Measurements from ENCODE around the gene ADAMTS3. TPM values are rescaled to one million over a fixed set of nuclear protein-coding genes. Genes with fewer than 3 reads are reported as not detected.

ADAMTS3 gene
- total RNA-seq, 1 donor: 2.2 TPM

DNA sequence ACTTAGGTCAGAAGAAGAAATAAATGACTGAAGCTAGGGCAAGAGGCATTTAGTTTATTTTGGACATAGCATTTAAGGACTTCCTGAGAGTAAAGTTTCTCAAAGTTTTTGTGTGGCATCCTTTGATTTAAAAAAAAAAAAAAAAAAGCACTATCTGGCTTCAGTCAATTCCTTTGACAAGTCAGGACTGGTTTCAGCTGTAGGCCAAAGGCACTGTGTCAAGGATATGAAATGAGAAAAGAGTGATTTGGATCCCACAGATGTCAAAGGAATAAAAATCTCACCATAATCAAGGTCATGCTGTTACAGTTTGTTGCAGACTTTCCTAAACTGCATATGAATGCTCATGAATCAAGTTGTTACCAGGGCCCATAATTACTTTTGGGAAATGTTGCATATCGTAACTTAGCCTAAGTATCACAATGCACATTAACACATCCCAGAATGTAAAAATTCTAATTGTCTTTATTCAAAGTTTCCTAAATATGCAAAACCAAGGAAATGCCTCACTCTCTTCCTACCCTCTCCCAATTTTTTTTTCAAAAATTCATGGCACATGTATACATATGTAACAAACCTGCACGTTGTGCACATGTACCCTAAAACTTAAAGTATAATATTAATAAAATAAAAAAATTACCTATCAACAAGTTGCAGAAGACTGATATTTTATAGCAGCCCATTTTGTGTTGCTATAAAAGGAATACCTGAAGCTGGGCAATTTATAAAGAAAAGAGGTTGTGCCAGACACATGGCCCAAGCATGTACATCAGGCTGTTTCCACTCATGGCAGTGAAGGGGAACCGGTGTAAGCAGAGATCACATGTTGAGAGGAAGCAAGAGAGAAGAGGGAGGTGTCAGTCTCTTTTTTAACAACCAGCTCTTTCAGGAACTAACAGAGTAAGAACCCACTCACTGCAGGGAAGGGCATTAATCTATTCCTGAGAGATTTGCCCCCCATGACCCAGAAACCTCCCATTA is 33.7 kb upstream of the ADAMTS3 start:
- H3K79me2 ChIP-seq (ENCODE audit: insufficient read depth, low read length): no peaks in the 10 kb centered on the region
- TF ChIP-seq, protein P1, sequence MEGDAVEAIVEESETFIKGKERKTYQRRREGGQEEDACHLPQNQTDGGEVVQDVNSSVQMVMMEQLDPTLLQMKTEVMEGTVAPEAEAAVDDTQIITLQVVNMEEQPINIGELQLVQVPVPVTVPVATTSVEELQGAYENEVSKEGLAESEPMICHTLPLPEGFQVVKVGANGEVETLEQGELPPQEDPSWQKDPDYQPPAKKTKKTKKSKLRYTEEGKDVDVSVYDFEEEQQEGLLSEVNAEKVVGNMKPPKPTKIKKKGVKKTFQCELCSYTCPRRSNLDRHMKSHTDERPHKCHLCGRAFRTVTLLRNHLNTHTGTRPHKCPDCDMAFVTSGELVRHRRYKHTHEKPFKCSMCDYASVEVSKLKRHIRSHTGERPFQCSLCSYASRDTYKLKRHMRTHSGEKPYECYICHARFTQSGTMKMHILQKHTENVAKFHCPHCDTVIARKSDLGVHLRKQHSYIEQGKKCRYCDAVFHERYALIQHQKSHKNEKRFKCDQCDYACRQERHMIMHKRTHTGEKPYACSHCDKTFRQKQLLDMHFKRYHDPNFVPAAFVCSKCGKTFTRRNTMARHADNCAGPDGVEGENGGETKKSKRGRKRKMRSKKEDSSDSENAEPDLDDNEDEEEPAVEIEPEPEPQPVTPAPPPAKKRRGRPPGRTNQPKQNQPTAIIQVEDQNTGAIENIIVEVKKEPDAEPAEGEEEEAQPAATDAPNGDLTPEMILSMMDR (IDR thresholded peaks at IDR 0.05; ENCODE audit: extremely low read depth, low read depth, low read length): no peak
- H3K4me3 ChIP-seq (ENCODE audit: insufficient read depth, low read length): no peak overlapping the region
- DNase-seq (ENCODE audit: insufficient read length, low spot score, missing footprints): no peak
- H4K20me1 ChIP-seq (ENCODE audit: insufficient read depth, low read length): no peaks in the 10 kb centered on the region
- no peak overlapping the region for H3K4me2 ChIP-seq (ENCODE audit: insufficient read depth, low read length)
- H3K36me3 ChIP-seq (ENCODE audit: insufficient read depth, low read length): no peaks in the 10 kb centered on the region
- no peak overlapping the region for H3K27ac ChIP-seq (ENCODE audit: low read depth, low read length)
- no peaks in the 10 kb centered on the region for H3K27me3 ChIP-seq (ENCODE audit: insufficient read depth, low read length)
- H2AFZ ChIP-seq (ENCODE audit: low read length): no peak overlapping the region
- no peaks in the 10 kb centered on the region for H3K9me3 ChIP-seq (ENCODE audit: low read depth, low read length)
- H3K4me1 ChIP-seq (ENCODE audit: insufficient read depth, low read length): peaks cover 3% of the 10 kb centered on the region

DNA sequence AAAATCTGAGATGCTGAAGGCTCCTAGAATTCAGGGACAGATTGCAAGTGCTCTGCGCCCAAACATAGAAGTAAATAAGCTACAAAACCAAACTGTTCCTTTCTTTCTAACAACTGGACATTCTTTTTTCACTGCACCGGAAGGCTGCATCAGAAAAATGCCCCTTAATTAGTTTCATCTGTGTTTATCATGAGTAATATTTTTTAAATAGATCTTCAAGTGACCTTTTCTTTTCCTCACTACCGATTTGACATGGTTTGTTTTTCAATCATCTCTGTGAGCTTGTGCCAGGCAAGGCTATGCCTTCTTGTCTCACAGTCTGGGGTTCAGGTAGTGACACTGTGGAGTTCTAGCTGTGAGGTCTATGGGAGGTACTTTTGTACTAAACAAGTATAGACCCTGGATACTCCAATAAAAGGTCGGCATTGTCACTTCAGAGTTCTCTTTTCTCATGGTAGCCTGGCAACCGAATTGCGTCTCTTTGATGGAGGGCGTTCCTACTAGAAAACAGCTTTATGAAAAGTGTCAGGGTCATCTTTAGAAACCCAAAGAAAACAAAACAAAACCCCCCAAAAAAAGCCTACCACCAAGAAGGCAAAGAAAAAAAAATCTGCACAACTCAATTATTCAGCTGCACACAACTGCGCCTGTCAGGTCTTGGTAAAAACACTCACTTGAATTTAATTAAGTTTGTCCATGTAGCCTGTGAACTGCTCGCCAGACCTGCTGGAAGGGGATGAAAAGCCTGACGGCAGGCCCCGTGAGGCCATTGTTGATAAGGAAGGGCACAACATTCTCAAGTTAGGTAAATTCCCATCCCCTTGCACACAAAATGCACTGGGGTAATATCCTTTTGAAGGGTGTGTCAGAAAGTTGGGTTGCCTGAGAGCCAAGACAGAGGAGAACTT is 22.8 kb upstream of the ADAMTS3 start:
- no peaks in the 10 kb centered on the region for H3K9me3 ChIP-seq (ENCODE audit: low read depth, low read length)
- no peaks in the 10 kb centered on the region for H3K79me2 ChIP-seq (ENCODE audit: insufficient read depth, low read length)
- H2AFZ ChIP-seq (ENCODE audit: low read length): no peak overlapping the region
- no peak overlapping the region for H3K4me3 ChIP-seq (ENCODE audit: insufficient read depth, low read length)
- H3K27ac ChIP-seq (ENCODE audit: low read depth, low read length): no peak overlapping the region
- DNase-seq (ENCODE audit: insufficient read length, low spot score, missing footprints): peak; percentile 32
- TF ChIP-seq, protein P1 (IDR thresholded peaks at IDR 0.05; ENCODE audit: extremely low read depth, low read depth, low read length): no peak
- peaks cover 4% of the 10 kb centered on the region for H3K27me3 ChIP-seq (ENCODE audit: insufficient read depth, low read length)
- no peak overlapping the region for H3K4me2 ChIP-seq (ENCODE audit: insufficient read depth, low read length)
- H4K20me1 ChIP-seq (ENCODE audit: insufficient read depth, low read length): no peaks in the 10 kb centered on the region
- H3K36me3 ChIP-seq (ENCODE audit: insufficient read depth, low read length): no peaks in the 10 kb centered on the region
- no peaks in the 10 kb centered on the region for H3K4me1 ChIP-seq (ENCODE audit: insufficient read depth, low read length)

DNA sequence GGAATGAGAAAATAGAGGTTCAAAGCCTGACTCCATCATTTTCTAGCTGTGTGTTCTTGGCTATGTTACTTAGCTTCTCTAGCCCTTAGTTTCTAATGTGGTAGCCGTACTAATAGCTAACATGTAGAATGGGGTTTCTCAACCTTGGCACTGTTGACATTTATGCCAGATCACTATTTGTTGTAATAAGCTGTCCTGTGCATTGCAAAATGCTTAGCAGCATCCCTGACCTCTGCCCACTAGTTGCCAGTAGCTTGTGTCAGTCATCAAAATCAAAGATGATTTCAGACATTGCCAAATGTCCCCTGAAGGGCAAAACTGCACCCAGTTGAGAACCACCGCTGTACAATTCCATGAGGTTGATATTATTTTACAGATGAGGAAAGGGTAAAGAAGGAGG is 18.3 kb upstream of the ADAMTS3 start:
- Histone ChIP-seq H3K27me3 (ENCODE audit: insufficient read depth, low read length) (peaks cover 12% of the 10 kb centered on the region), H3K36me3 (ENCODE audit: insufficient read depth, low read length) (no peaks in the 10 kb centered on the region), H3K27ac (ENCODE audit: low read depth, low read length) (no peak overlapping the region), H4K20me1 (ENCODE audit: insufficient read depth, low read length) (no peaks in the 10 kb centered on the region), H3K79me2 (ENCODE audit: insufficient read depth, low read length) (no peaks in the 10 kb centered on the region), H2AFZ (ENCODE audit: low read length) (no peak overlapping the region), H3K4me3 (ENCODE audit: insufficient read depth, low read length) (no peak overlapping the region), H3K4me2 (ENCODE audit: insufficient read depth, low read length) (no peak overlapping the region), H3K9me3 (ENCODE audit: low read depth, low read length) (no peaks in the 10 kb centered on the region), H3K4me1 (ENCODE audit: insufficient read depth, low read length) (no peaks in the 10 kb centered on the region)
- no peak for DNase-seq (ENCODE audit: insufficient read length, low spot score, missing footprints)
- TF ChIP-seq, protein P1 (IDR thresholded peaks at IDR 0.05; ENCODE audit: extremely low read depth, low read depth, low read length): no peak

Measured in osteoblast (primary cell).